ENCODE data around the gene MPC2.
"Not testable (repeated sequence)": the region's sequence is repeated elsewhere in the genome, so short reads cannot be mapped to it uniquely, and the experiment has no call there.

MPC2 gene

DNA sequence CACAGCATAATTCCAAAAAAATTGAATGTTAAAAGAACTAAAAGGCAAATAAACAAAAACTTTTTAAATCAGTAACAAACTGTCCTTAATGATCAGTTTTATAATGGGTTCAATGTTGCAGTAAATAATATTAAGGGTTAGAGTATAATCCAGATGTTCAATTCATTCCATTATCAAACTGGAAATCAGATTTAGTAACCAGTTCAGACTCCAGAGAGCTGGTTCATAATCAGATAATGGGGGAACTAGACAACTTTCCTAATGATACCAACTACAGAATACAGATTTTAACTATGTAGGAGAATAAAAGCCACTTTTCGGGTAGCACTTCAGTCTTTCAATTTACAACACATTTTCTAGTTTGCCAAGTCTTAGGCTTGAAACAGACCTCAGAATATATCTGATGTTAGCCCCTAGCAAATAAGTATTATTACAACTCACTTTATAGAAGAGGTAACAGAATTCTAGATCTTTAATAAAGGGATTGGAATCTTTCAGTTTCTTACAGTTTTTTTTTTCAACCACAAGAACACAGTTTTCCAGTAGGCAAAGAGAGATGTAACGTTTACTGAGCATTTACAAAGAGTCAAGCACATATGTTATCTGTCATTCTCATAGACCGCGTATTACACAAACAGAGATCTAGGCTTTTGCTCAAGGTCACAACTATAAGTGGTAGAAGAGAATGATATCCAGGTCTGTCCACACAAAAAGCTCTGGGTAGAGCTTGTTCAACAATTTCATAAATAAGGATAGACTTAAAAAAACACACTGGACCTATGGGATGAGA is 2.3 kb downstream of the MPC2 start:
- DNase-seq = peak; percentile 57

DNA sequence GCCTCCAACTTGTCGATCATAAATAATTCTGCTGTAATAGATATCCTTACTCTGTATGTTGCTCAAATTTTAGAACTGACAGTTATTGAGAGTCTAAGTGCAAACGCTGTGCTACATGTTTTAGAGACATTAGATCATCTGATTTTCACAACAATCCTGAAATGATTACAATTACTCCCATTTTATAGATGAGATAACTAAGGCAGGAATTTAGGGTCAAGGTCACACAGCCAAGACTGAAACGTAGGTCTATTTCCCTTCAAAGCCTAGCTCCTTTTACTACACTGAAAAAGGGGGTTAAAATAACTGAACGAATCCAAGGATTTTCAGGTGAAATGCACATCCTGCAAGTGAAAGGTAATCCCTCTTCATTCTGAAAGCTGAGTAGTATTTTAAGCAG is 3.1 kb downstream of the MPC2 start:
- no peak for DNase-seq

DNA sequence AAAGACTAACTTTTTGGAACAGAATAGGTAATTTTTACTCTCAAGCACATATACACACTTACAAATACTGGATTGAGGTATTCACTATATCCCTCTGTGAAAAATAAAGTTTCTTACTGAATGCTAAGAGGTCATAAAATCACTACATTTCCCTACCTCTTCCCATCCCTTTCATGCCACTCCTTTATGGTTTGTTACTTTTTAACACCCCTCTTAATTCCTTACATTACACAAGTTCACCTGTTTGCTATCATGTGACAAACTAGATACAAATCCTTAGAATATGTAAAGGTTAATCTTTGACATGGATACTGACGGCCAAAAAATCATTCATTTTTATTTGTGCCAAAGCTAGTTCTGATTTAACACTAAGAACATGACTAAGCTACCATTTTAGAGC is 7.1 kb downstream of the MPC2 start:
- no peak for DNase-seq

DNA sequence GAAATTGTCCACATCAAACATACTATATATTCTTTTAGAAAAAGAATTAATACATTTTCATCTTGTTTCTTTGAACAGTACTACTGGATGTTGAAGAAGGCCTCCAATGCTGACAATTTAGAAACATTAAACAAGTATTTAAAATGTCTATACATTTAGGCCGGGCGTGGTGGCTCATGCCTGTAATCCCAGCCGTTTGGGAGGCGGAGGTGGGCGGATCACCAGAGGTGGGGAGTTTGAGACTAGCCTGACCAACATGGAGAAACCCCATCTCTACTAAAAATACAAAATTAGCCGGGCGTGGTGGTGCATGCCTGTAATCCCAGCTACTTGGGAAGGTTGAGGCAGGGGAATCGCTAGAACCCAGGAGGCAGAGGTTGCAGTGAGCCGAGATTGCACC is 8.0 kb downstream of the MPC2 start:
- not testable (repeated sequence) for DNase-seq

DNA sequence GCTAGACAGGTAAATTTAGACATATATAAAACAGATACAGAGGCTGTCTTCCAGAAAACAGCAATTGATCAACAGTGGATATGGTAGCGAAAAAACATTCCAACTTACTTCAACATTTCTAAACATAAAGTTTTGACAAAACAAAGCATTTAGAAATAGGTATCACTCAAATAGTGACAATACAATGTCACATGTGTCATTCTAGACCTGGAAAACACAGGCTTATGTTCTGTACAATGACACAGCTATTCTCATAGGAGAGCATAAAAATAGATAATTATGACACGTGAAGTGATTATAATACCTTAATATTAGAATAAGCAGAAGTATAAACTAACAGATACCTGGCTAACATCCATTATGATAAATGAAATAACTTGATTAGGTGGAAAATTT is 8.4 kb downstream of the MPC2 start:
- no peak for DNase-seq

DNA sequence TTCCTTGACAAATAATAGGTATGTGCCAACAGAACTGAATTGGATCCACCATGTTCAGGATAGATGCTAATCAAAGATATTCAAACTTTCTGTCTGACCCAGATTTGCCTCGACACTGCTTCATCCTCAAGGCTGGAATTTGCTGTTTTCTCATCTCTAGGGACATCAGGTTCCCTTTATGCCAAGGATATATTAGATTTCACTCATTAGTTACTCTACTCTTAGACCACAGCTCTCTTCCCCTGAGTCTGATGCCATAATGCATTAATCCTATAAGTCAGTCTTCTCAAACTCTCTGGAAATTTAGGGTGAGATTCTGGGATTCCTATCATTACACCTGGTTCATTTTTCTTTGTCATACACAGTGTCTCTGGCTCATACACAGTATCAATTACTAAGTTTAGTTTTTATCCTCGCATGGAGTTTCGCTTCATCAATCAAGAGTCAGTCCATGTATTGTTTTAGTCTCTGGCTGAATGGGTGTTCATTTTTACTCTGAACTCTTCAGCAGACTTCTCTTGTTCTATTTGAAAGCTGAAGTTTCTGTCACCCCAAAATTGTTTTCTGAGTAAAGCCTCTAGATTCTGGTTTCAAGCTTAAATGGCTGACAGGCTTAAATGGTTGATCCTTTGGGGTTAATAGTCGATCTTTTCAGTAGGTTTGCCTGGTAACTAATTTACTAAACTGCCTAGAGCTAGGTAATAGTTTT is 9.7 kb downstream of the MPC2 start:
- DNase-seq = no peak

DNA sequence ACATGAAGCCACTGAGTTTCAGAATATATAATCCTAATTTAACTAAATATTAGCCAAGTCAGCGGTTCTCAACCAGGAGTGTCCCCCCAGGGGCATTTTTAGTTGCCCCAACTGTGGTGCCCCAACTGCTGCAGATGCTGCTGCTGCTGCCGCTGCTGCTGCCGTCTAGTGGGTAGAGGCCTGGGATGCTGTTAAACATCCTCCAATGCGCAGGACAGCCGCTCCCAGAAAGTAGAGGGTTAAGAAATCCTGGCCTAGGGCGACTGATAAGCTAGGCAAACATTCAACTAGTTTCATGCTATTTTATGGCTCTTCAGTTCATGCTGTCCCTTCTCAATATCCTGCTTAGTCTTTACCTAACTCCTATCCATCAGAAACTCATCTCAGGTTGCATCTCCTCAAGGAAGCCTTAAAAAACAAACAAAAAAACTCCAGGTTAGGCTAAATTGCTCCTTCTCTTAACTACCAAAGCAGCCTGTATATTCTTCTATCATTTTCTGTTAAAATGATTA is 10.3 kb downstream of the MPC2 start:
- no peak for DNase-seq

DNA sequence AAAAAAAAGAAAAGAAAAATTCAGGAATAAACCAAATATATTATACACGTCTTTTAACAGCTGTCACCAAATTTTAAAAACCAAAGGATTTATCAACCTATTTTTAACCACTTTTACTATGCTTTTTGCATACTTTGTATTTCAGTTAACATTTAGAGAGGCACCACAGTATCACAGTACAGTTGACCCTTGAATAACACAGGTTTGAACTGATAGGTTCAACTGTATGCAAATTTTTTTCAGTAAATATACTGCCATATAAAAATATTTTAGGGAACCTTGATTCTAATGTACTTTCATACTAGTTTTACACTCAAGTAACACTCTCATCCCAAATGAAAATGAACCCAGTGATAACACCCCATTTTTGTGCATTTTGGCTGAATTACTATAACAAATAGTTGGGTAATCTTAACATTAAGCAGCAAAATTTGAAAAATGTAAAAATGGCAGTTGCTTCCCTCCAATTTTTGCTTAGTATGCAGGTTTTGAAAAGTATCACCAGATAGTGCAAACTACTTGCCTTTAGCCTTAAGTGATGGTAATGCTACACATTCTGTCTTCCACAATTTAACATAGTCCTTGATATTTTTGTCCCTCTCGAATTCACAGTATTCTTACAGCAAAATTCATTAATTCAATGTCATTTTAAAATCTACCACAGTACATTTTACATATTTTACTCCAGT is 12.2 kb downstream of the MPC2 start:
- peak; percentile 42 for DNase-seq

DNA sequence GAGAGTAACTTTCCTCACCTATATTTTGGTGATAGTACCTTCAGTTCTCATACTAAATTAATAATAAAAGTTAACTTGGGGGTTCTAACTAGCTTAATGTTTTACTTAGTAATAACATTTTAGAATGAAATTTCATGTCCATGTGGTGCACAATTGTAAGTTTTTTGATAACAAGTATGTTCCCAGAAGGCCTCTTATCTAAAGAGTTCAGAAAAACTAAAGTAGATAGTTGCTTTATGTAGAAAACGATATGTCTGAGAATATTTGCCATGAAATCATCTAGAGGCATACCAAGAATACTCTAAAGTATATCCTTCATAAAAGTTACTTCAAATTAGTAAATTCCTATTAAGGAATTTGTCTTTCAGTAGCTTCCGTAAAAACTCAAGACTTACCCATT is 12.8 kb downstream of the MPC2 start:
- DNase-seq = peak; percentile 72

DNA sequence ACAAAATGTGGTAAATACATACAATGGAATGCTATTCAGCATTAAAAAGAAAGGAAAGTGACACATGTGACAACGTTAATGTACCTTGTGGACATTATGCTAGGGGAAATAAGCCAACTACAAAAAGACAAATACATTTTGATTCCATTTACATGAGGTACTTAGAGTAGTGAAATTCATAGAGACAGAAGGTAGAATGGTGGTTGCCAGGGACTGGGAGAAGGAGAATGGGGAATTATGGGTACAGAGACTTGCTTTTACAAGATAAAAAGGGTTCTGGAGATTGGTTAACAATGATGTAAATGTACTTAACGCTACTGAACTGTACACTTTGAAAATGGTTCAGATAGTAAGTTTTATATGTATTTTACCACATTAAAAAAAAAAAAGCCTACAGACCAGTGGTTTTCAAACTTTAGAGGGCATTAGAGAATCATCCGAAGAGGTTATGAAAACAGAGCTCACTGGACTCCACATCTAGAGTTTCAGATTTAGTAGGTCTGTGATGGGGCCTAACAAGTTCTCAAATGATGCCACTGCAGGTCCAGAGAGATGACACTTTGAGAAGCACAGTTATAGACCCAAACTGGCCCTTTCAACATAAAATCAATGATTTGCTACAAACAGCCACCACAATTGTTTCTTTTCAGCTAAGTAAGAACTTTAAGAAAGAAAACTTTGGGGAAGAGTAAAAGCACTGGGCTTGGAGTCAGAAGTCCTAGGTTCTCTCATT is 13.4 kb downstream of the MPC2 start:
- peak; percentile 22 for DNase-seq

DNA sequence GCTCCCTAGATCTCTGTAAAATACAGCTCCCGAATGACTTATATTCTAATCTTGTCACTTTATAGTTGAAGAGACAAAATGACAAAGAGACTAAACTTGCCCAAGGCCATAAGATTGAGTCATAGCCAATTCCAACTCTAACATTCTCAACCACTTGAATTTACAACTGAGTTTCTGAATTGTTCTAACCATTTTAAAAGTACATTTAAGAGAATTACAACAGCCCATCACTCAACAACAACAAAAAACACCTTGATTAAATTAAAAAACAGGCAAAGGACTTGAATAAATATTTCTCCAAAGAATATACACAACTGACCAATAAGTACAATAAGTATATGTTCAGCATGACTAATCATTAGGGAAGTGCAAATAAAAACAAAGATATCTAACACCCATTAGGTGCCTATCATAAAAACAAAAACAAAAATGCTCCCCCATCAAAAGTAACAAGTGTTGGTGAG is 14.2 kb downstream of the MPC2 start:
- DNase-seq = no peak

DNA sequence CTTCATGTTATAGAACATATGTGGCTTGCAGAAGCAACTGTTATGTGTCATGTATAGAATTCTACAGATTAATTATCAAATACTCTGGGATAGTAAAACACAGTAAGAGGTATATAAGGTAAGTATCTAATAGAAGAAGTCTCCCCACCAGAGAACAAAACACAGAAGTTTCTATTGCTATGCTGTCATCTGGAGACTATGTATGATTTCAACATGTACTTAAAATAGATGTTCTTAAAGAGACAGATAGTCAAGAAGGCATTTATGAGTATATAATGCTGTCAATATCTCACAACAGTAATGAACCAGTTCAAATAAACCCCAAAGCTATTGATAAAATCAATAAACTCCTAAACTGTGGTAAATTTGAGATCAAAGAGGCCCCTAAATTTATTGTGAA is 14.8 kb downstream of the MPC2 start:
- DNase-seq = no peak

DNA sequence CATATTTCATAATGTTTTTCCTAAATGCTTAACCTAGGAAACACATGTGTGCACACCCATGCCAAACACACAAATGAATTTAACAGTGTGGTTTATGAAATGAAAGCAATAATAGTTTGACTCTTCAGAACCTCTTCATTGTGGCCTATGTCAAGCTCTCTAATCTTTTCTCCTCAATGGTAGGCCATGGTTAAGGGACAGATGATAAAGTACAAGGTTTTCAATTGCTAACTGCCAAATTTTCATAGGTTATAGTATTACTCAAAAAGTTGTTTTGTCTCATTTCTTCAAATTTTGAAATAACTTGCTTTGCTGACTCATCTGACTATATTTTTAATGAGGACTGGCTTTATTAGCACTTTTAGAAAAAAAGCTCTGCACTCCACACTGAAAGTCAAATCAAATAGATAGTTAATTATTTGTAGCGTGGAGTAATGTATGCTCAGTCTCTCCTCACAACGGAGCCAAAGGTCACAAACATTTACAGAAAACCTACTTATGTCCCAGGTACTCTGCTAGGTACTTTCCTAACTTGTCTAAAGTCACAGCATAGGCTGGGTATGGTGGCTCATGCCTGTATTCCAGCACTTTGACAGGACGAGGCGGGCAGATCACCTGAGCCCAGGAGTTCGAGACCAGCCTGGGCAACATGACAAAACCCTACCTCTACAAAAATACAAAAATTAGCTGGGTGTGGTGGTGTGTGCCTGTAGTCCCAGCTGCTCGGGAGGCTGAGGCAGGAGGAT is 19.9 kb downstream of the MPC2 start:
- DNase-seq = no peak

DNA sequence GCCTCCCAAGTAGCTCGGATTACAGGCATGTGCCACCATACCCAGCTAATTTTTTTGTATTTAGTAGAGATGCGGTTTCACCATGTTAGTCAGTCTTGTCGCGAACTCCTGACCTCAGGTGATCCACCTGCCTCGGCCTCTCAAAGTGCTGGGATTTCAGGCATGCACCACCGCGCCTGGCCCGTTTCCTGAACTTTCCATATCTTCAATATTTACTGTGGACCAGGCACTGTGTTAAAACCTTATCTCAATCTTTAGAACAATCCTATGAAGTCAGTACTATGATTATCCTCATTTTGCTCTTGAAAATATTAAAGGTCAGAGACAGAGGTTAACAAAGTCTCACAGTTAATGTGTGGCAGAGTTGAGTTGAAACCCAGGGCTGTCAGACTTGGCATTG is 21.3 kb downstream of the MPC2 start:
- no peak for DNase-seq

DNA sequence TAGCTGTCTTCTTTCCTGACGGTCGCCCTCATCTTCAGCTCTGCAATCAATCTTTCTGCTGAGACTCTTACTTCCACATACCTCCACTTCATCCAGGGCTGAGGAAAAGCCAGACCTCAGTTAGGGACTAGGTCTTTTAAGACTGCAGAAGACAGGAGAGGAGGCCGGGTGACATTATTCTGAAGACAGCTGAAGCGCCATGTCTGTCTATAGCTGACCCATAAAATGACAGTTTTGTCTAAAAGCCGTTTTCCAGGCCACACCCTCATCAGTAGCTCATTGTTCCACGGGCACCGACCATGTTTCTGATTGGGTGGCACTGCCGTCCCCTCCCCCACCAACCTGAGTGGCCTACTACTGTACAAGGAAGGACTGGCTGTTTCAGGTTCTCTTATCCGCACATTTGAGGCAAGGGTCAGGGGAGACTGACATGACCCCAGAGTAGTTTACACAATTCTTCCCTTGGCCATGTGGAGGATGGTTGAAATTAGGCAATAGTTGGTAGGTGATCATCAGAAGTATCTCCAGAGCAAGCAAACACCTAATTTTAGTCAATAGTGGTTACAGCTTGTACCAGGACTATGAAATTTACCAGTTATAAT is 22.9 kb downstream of the MPC2 start, which contains the start of gene ADCY10:
Gene ADCY10 (minus strand): TSS at position 240 of the 602 bp plus-strand sequence. CDS start 8,994 bp downstream, outside the sequence.
- DNase-seq = no peak

DNA sequence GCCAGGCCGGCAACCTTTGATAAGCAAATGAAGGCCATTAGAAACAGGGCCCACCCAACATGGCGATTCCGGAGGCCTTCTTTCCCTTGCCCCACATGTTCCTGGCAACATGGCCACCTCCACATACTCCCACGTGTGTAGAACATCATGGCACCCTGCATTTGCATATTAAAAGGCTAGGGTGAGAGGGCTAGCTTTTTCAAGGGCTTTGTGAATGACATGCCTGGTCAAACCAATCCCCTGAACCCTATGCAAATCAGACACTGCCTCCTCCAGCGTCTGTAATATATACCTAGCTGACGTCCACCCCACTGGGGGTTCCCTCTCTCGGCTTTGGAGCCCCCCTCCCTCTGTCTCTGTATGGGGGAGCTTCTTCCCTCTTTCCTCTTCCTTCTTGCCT is 24.6 kb downstream of the MPC2 start:
- no peak for DNase-seq

DNA sequence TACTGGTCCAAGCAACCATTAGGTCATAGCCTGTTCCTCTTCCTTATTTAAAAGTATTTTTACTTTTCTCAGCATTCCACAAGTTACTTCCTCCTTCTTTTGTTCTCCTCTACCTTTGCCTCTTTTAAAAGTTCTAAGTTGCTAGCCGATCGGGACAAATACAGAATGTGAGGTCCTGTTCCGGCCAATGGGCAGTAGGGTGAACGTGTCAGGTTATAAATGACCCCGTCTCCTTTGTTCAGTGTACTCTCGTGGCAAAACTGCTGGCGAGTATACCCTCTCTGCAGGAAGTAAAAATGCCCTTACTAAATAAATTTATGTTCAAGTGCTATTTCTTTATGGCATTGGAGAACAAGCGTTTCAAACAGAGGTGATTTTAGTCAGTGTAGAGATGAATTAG is 25.5 kb downstream of the MPC2 start:
- no peak for DNase-seq

DNA sequence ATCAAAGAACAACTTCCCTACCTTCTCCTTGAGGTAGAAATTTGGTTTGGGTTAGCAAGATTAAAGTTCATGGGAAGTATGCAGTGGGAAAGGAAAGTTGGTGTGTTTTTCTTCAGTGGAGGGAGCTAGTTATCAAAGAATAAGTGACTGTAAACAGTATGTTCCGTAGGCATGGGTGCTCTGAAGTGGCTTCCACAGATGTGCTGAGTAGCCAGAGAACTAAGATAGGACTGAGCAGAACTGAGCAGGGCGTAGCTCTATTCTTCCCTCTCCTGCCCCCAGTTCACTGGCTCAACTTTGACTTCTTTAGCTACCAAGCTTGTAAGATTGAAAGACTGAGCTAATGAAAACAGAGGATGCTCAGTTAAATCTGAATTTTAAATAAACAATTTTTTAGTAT is 26.3 kb downstream of the MPC2 start:
- no peak for DNase-seq

DNA sequence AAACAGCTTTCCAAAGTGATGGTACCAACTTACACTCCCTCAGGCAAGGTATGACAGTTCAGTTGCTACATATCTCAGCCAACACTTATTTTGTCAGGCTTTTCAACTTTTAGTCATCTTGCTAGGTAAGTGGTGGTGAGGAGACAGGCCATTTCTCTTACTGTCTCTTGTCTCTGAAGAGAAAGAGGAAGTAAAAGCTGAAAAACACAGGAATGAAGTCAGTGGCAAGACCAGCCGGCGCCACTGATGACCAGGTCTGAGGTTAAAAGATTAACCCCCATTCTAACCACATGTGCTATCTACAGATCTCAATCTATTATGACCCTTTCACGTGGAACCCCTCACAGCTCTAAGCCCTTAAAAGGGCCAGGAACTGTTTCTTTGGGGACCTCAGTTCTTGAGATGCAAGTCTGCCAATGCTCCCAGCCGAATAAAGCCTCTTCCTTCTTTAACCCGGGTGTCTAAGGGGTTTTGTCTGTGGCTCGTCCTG is 27.1 kb downstream of the MPC2 start:
- peak; percentile 74 for DNase-seq

DNA sequence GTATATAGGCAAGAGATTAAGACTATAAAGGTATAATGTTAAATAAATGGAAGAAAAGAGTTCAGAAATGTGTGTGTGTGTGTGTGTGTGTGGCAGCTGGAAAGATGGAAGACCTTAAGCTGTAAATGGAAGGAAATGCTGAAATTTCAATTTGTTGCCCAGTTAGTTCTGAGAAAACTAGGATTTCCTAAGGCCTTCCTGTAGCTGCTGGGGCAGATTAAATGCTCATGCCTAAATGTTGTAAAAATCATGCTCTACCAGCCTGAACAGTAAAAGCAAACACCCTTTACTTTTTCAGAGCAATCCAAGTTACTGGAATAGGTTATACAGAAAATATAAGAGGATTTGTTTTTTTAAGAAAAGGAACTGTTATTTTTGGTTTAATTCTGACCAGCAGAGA is 31.2 kb downstream of the MPC2 start:
- no peak for DNase-seq

DNA sequence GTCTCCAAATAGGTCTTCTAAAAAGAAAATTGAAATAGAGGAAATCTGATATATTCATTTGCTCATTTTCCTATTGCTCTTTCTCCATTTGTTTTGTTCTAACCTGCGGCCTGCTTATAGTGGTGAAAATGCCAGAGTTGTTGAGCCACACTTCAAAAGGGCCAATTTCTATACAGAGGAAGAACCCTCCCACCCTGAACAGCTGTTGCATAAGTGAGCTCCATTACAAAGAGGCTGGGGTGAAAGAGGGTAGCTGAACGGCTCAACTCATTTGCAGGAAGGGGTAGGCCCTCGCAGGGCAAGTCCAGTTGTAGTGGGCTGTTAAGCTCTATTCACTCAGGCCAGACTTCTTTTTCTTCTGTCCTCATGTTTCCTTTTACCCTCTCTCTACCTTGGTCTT is 31.7 kb downstream of the MPC2 start:
- peak; percentile 35 for DNase-seq
